Lung (tissue), 12 donors: ENCODE data around the gene ADCY5. TPM values are rescaled to one million over a fixed set of nuclear protein-coding genes. Genes with fewer than 3 reads are reported as not detected.

Source experiments
- ATAC-seq: fragments of 200-7000 bp; cut with Tn5 transposase; one replicate; pipeline ENCODE4 v1.9.1; 2020; ENCODE audit warnings: moderate number of reproducible peaks; ENCODE audit not compliant: insufficient read depth, low FRiP score
- DNase-seq, 3 donors: peaks; one replicate each; pipeline ENCODE4 v3.0.0-alpha.2; 2013 to 2017
- H3K27ac ChIP-seq, 2 donors: one replicate each; pipeline ENCODE4 v1.5.1; 2013; ENCODE audit warnings: mild to moderate bottlenecking in 2 of 2, moderate library complexity in 2 of 2, control low read depth in 1 of 2, inconsistent platforms in 1 of 2, low read depth in 1 of 2, low read length in 1 of 2
- H3K27me3 ChIP-seq, 3 donors: one replicate each; pipeline ENCODE4 v1.5.1; 2013; ENCODE audit warnings: low read length in 2 of 3; ENCODE audit not compliant: control insufficient read depth in 3 of 3, insufficient read depth in 3 of 3
- H3K36me3 ChIP-seq, 4 donors: one replicate each; pipeline ENCODE4 v1.5.1; 2013; ENCODE audit warnings: low read length in 4 of 4, mild to moderate bottlenecking in 1 of 4, moderate library complexity in 1 of 4; ENCODE audit not compliant: control insufficient read depth in 4 of 4, insufficient read depth in 4 of 4
- H3K4me1 ChIP-seq, 5 donors: one replicate each; pipeline ENCODE4 v1.5.1; 2013; ENCODE audit warnings: low read length in 5 of 5, mild to moderate bottlenecking in 2 of 5, moderate library complexity in 1 of 5; ENCODE audit not compliant: control insufficient read depth in 5 of 5, insufficient read depth in 5 of 5
- H3K4me3 ChIP-seq: one replicate; pipeline ENCODE4 v1.5.1; 2013; ENCODE audit warnings: mild to moderate bottlenecking, control low read depth, moderate library complexity
- H3K9ac ChIP-seq, 2 donors: one replicate each; pipeline ENCODE4 v1.5.1; 2013; ENCODE audit warnings: low read length in 2 of 2, control low read depth in 1 of 2; ENCODE audit not compliant: insufficient read depth in 1 of 2
- H3K9me3 ChIP-seq, 4 donors: one replicate each; pipeline ENCODE4 v1.5.1; 2013; ENCODE audit warnings: low read length in 3 of 4, mild to moderate bottlenecking in 1 of 4, moderate library complexity in 1 of 4; ENCODE audit not compliant: control insufficient read depth in 4 of 4, insufficient read depth in 3 of 4
- WGBS, 2 donors: extraction: QIAGEN DNeasy Blood & Tissue Kit; methylation state at CpG; one replicate each; pipeline ENCODE4 v1.1.7; 2013; 5-methylcytosine and 5-hydroxymethylcytosine counted together
- polyA plus RNA-seq, 2 donors: library from polyadenylated mRNA; stranded (reverse); fragments of 200-250 nt; gene quantifications; one replicate each; pipeline ENCODE4 v1.2.1, GENCODE V29; 2013
- total RNA-seq, 2 donors: library from RNA; depleted of rRNA in 1 of 2; stranded (reverse); fragments of >200 nt in 1 of 2; gene quantifications; one replicate each; pipeline ENCODE4 v1.2.1, GENCODE V29; 2014 to 2021
- TF ChIP-seq, protein P1 (sequence below): IDR thresholded peaks from 2 replicates; pipeline ENCODE4 v1.5.1; 2012; ENCODE audit warnings: mild to moderate bottlenecking; ENCODE audit errors: control extremely low read depth, extremely low read depth
- donor health status: control.
- donor health status: control.
- donor health status: Bipolar disorder and iron deficiency.
- donor health status: healthy.
- donor health status: DM: yes; HTN: yes; CAD: no.

The ADCY5 gene
- total and polyA plus RNA-seq, 4 donors = 1.2 to 8.4 (median 2.4) TPM

DNA sequence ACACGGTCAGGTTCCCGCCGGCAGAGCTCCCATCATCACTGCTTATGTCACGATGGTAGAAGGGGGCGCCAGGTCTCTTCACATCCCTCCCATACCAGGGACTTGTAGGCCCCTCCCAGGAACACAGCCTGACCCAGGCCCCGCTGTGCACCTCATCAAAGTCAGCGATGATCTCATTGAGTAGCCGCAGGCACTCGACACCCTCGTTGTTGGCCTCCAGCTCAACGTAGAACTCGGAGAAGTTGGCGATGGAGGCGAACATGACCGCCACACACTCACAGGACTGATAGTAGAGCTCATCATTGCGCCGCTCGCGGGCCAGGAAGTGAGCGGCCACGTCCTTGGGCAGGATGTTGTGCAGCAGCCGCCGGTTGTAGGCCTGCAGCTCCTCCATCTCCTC lies 157.9 kb downstream of the ADCY5 start:
- DNase-seq (no peak), ATAC-seq (no peak)
- H3K36me3 ChIP-seq = peaks cover 0 to 3% (median 1%) of the 10 kb centered on the region in 4 donors
- H3K4me3 ChIP-seq = no peak overlapping the region
- no peaks in the 10 kb centered on the region for H3K27me3 ChIP-seq
- WGBS, 2 donors = 88 to 90% methylated on average over 23 of the region's 23 CpGs
- H3K4me1 ChIP-seq = peaks cover 0 to 2% (median 0%) of the 10 kb centered on the region in 5 donors
- H3K27ac ChIP-seq = no peak overlapping the region
- H3K9ac ChIP-seq = no peak overlapping the region
- TF ChIP-seq, protein P1, sequence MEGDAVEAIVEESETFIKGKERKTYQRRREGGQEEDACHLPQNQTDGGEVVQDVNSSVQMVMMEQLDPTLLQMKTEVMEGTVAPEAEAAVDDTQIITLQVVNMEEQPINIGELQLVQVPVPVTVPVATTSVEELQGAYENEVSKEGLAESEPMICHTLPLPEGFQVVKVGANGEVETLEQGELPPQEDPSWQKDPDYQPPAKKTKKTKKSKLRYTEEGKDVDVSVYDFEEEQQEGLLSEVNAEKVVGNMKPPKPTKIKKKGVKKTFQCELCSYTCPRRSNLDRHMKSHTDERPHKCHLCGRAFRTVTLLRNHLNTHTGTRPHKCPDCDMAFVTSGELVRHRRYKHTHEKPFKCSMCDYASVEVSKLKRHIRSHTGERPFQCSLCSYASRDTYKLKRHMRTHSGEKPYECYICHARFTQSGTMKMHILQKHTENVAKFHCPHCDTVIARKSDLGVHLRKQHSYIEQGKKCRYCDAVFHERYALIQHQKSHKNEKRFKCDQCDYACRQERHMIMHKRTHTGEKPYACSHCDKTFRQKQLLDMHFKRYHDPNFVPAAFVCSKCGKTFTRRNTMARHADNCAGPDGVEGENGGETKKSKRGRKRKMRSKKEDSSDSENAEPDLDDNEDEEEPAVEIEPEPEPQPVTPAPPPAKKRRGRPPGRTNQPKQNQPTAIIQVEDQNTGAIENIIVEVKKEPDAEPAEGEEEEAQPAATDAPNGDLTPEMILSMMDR = no peak
- H3K9me3 ChIP-seq = no peaks in the 10 kb centered on the region

DNA sequence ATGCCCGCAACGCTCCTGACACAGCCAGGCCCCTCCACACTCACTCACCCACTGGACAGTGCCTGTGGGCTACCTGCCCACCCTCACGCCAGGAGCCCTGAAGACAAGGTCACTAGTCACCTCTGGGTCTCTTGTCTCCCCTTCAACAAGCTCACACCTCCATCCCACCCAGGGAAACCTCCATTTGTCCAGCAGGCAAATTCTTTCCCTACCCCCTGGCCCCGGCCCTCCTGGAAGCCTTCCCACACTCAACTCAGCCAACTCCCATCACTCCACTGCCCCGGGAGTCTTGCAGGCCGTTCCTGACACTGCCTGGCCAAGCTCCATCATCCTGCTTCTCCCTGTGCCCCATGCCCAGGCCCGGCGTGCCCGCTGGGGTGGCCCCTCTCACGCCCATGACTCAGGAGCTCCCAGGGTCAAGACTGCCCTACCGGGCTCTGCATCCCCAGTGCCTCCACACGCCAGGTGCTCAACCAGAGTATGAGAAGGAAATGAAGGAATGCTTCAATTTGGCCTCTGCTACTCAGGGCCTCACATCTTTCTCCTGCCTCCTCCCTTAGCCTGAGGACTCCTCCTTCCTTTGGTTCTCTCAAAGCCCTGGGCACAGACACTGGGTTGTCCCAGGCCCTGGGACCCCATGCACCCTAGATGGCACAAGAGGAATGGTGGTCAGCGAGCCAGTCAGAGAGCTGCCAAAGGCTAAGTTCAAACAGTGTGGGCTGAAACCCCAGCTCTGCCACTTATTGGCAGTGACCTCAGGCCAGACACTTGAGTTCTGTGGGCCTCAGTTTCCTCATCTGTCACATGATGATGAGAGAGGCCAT lies 158.6 kb downstream of the ADCY5 start:
- H3K4me1 ChIP-seq = peaks cover 0 to 2% (median 0%) of the 10 kb centered on the region in 5 donors
- no peaks in the 10 kb centered on the region for H3K27me3 ChIP-seq
- 88 to 89% methylated on average over 13 of the region's 13 CpGs for WGBS, 2 donors
- no peaks in the 10 kb centered on the region for H3K9me3 ChIP-seq
- TF ChIP-seq, protein P1 = no peak
- no peak for ATAC-seq
- no peak overlapping the region for H3K4me3 ChIP-seq
- no peak for DNase-seq
- H3K36me3 ChIP-seq = peaks cover 0 to 3% (median 1%) of the 10 kb centered on the region in 4 donors
- no peak overlapping the region for H3K9ac ChIP-seq
- H3K27ac ChIP-seq = no peak overlapping the region

DNA sequence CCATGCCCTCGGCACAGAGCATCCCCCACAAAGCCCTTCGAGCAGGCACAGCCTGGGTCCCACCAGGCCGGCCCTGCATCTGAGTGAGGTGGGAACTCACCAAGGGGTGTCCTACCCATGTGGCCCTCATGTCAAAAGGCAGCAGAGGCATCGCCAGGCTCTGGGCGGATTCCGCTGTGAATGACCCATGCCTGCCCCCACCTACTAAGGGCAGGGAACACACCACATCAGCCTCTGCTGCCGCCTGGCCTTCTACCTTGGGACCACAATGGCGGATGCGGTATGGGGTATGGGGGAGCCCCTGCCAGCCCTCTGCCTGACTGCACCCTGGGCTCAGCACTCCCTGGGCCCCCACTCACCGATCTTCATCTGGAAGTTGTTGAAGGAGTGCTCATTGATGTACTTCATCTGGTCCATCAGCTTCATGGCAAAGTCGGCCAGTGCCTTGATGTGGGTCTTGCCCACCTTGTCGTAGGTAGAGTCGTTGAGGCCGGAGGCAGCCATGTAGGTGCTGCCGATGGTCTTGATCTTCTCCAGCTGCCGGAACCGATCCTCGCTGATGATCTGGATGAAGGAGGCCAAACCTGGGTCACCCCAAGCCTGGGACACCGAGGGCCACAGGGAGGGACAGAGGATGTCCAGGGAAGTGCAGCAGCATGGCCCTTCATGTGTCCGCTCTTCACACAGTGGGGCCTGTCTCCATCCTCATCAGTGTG lies 159.3 kb downstream of the ADCY5 start:
- H3K9me3 ChIP-seq = no peaks in the 10 kb centered on the region
- no peak overlapping the region for H3K27ac ChIP-seq
- H3K27me3 ChIP-seq = no peaks in the 10 kb centered on the region
- H3K4me1 ChIP-seq = peaks cover 0 to 2% (median 0%) of the 10 kb centered on the region in 5 donors
- whole genome bisulfite sequencing, 2 donors = 94% methylated on average over 20 of the region's 20 CpGs
- H3K9ac ChIP-seq = no peak overlapping the region
- no peak for ATAC-seq
- H3K4me3 ChIP-seq = no peak overlapping the region
- TF ChIP-seq, protein P1 = no peak
- no peak for DNase-seq
- H3K36me3 ChIP-seq = peaks cover 0 to 5% (median 2%) of the 10 kb centered on the region in 4 donors
